Measurements from ENCODE around the gene NDE1. TPM values are rescaled to one million over a fixed set of nuclear protein-coding genes. Genes with fewer than 3 reads are reported as not detected.

The NDE1 gene
- total and polyA plus RNA-seq, 2 of the 8 experiments (the other 6 are each of a cell fraction or from before 2014, with no cell fraction given), result 13.3 to 41.3 TPM

DNA sequence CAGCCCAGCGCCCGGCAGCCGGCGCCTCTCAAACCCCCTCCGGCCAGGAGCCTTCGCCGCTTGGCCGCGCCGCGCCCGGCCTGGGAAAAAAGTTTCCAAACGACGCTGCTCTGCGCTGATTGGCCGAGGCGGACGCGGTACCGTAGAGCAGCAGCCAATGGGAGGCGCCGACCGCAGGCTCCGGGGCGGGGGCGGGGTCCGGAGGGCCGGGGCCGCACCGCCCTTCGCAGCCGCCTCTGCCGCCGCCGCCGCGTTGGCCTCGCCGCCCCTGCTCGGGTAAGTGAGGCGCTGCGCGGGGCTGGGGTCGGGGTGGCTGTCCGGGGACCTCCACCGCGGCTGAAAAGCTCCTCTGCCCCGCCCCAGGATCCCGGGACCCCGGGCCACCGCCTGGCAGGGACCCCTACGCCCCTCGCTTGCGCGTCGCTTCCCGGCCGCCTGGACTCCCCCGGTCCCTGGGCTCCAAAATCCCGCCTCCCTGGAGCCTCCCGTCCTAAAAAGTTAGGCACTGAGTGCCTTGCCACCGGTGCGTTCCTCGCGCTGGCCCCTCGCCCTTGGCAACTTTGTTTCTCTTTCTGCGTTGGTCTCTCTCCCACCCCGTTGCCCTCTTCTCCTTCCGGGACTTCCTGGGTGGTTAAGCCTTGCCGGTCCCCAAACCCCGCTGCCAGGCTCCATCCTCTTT, at the start of gene NDE1 (continued):
- TF ChIP-seq JUN (IDR thresholded peaks at IDR 0.05; ENCODE audit: low read depth, low read length) (no peak), EGR1 (IDR thresholded peaks at IDR 0.05; ENCODE audit: borderline replicate concordance, low read depth, low read length) (peak; percentile 29; the same call in 1 of the 2 replicates), CHD7 (IDR thresholded peaks at IDR 0.05; ENCODE audit: insufficient replicate concordance, low read length) (no peak), NANOG (IDR thresholded peaks at IDR 0.05; ENCODE audit: insufficient read depth, low read depth, low read length, poor library complexity, severe bottlenecking) (no peak)

All from H1 (cell line).